Measurements from ENCODE around the gene CCDC3.

GRCh38 chr10:12966067-12966466 is 35.4 kb downstream of the CCDC3 start:
- TF ChIP-seq POLR2A (IDR thresholded peaks at IDR 0.05; ENCODE audit: low read length), result no peak
- TF ChIP-seq GATA1 (IDR thresholded peaks at IDR 0.05; ENCODE audit: low read depth, low read length), result no peak
